Measurements from ENCODE around the gene NCF4. TPM values are rescaled to one million over a fixed set of nuclear protein-coding genes. Genes with fewer than 3 reads are reported as not detected.

The NCF4 gene
- total RNA-seq, 1 experiment from 2014 or later, result not detected

DNA sequence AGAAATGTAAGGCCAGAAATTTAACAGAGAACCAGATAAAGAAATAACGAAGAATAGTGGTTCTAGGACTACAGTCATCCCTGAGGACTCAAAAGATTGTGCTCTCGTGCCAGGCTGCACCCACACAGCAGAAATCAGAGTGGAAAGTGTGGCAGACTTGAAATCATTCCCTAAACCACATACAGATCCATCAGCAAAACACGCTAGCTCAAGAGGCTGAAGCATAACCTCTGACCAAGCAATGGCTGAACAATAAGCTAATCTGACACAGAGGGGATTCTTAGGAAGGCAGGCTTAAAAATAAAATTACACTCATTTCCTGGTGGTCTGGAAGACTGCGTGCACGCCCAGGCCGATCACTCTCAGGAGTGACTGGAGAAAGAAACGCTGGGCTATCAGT lies 19.0 kb downstream of the NCF4 start:
- Histone ChIP-seq H4K5ac (ENCODE audit: insufficient read length, low read depth, low read length) (no peak overlapping the region), H2BK15ac (ENCODE audit: low read depth, low read length) (no peak overlapping the region), H3K9ac (ENCODE audit: extremely low read depth, insufficient read length, low read length) (no peak overlapping the region), H3K23me2 (ENCODE audit: insufficient read length, low read depth, low read length, poor library complexity, severe bottlenecking) (no peaks in the 10 kb centered on the region), H2BK12ac (ENCODE audit: insufficient read length, low read depth, low read length) (no peak overlapping the region), H3K4me2 (ENCODE audit: insufficient read depth, insufficient read length, low read length) (no peak overlapping the region), H3K4ac (ENCODE audit: low read depth, low read length) (no peak overlapping the region), H2BK20ac (ENCODE audit: low read depth, low read length, poor library complexity, severe bottlenecking) (no peak overlapping the region), H4K20me1 (ENCODE audit: control insufficient read depth, insufficient read depth, insufficient read length) (no peaks in the 10 kb centered on the region), H4K8ac (replicated peaks; ENCODE audit: insufficient read length, low read depth, low read length) (no peak overlapping the region), H3K9me3 (ENCODE audit: control insufficient read depth, low read depth, low read length) (no peaks in the 10 kb centered on the region), H3K27ac (ENCODE audit: insufficient read length, low read depth, low read length) (no peak overlapping the region), H2AK5ac (ENCODE audit: insufficient read length, low read length) (no peak overlapping the region), H3K23ac (ENCODE audit: insufficient read length, low read depth, low read length) (no peak overlapping the region), H3T11ph (ENCODE audit: low read length) (no peak overlapping the region), H2BK120ac (ENCODE audit: low read depth, low read length, poor library complexity, severe bottlenecking) (no peak overlapping the region), H3K14ac (ENCODE audit: insufficient read depth, low read length) (no peak overlapping the region), H2BK5ac (ENCODE audit: insufficient read length, low read length) (no peak overlapping the region), H3K27me3 (ENCODE audit: insufficient read depth, low read length) (no peaks in the 10 kb centered on the region), H2AFZ (ENCODE audit: low read length) (no peak overlapping the region), H4K91ac (ENCODE audit: insufficient read length, low read depth, low read length) (no peak overlapping the region), H3K18ac (ENCODE audit: insufficient read length, low read depth, low read length) (no peak overlapping the region), H3K79me2 (ENCODE audit: insufficient read depth, low read length) (no peaks in the 10 kb centered on the region), H3K4me1 (ENCODE audit: insufficient read depth, low read length) (no peaks in the 10 kb centered on the region), H3K79me1 (ENCODE audit: insufficient read depth, low read depth, low read length, poor library complexity, severe bottlenecking) (no peaks in the 10 kb centered on the region), H3K56ac (ENCODE audit: insufficient read length, low read depth, low read length) (no peak overlapping the region)
- TF ChIP-seq, protein P1, sequence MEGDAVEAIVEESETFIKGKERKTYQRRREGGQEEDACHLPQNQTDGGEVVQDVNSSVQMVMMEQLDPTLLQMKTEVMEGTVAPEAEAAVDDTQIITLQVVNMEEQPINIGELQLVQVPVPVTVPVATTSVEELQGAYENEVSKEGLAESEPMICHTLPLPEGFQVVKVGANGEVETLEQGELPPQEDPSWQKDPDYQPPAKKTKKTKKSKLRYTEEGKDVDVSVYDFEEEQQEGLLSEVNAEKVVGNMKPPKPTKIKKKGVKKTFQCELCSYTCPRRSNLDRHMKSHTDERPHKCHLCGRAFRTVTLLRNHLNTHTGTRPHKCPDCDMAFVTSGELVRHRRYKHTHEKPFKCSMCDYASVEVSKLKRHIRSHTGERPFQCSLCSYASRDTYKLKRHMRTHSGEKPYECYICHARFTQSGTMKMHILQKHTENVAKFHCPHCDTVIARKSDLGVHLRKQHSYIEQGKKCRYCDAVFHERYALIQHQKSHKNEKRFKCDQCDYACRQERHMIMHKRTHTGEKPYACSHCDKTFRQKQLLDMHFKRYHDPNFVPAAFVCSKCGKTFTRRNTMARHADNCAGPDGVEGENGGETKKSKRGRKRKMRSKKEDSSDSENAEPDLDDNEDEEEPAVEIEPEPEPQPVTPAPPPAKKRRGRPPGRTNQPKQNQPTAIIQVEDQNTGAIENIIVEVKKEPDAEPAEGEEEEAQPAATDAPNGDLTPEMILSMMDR (conservative IDR thresholded peaks at IDR 0.05), result no peak
- Mint-ChIP-seq H3K27ac (no peak overlapping the region; a peak in 1 of 7 replicates), H3K4me3 (no peak overlapping the region), H3K9me3 (peaks cover 7 to 12% of the 10 kb centered on the region in 2 experiments), H3K4me1 (peaks cover 5% of the 10 kb centered on the region in 2 experiments; a peak in 2 of 4 replicates), H3K27me3 (ENCODE audit: low read depth) (peaks cover 51% of the 10 kb centered on the region), H3K36me3 (ENCODE audit: insufficient read depth in 1 of 3, low read depth in 3 of 3) (peaks cover 0 to 9% (median 2%) of the 10 kb centered on the region in 3 experiments; a peak in 4 of 7 replicates)
- WGBS (ENCODE audit: extremely low coverage, insufficient read length, low lambda C conversion rate), result no CpG with 5 or more reads among the region's 7 CpGs
- DNase-seq, result no peak
